Measurements from ENCODE around the gene HEATR3.

GRCh38 chr16:50059111-50059510 lies 6.7 kb upstream of the HEATR3 start:
- TF ChIP-seq YY1 (IDR thresholded peaks at IDR 0.05; ENCODE audit: insufficient read depth, insufficient read length) (no peak), SUZ12 (IDR thresholded peaks at IDR 0.05; ENCODE audit: extremely low read depth, insufficient read depth, insufficient read length) (no peak)

Measured in NT2/D1 (cell line).